GM20431 (cell line): ENCODE data around the gene BIRC2.

Source experiments
- in situ Hi-C: fragments of 300-500 bp; cut with MseI, MboI; formaldehyde crosslinking; loops from one replicate; pipeline ENCODE4 v1.15.0; 2020; ENCODE audit warnings: low sequenced_read_pairs; ENCODE audit not compliant: unreplicated experiment

Gene BIRC2

GRCh38 chr11:102393272-102393730 is 46.3 kb downstream of the BIRC2 start:
- in situ Hi-C loops = loop anchor here (25.0 kb wide), 1 partner anchor 94 kb away; no protein-coding TSS in a partner anchor

GRCh38 chr11:102395720-102396393 is 48.8 kb downstream of the BIRC2 start:
- in situ Hi-C loops = loop anchor here (25.0 kb wide), 1 partner anchor 91 kb away; no protein-coding TSS in a partner anchor

GRCh38 chr11:102396708-102397563 is 49.9 kb downstream of the BIRC2 start:
- in situ Hi-C loops = loop anchor here (25.0 kb wide), 1 partner anchor 90 kb away; no protein-coding TSS in a partner anchor

GRCh38 chr11:102398297-102398696 is 51.3 kb downstream of the BIRC2 start:
- in situ Hi-C loops = loop anchor here (25.0 kb wide), 1 partner anchor 89 kb away; no protein-coding TSS in a partner anchor

GRCh38 chr11:102399189-102399588 is 52.2 kb downstream of the BIRC2 start:
- in situ Hi-C loops = loop anchor here (25.0 kb wide), 1 partner anchor 88 kb away; no protein-coding TSS in a partner anchor

- in situ Hi-C loops = no loop called here
Measured at GRCh38 chr11:102400603-102401002, 53.6 kb downstream of the BIRC2 start.

GRCh38 chr11:102401905-102402304 is 54.9 kb downstream of the BIRC2 start:
- in situ Hi-C loops = no loop called here

- in situ Hi-C loops = no loop called here
Measured at GRCh38 chr11:102402548-102402947, 55.5 kb downstream of the BIRC2 start.

- in situ Hi-C loops = no loop called here
Measured at GRCh38 chr11:102405501-102405900, 58.5 kb downstream of the BIRC2 start.

- in situ Hi-C loops = no loop called here
Measured at GRCh38 chr11:102406099-102406498, 59.1 kb downstream of the BIRC2 start.

- in situ Hi-C loops = no loop called here
Measured at GRCh38 chr11:102407901-102408300, 60.9 kb downstream of the BIRC2 start.

- in situ Hi-C loops = no loop called here
Measured at GRCh38 chr11:102408339-102408738, 61.3 kb downstream of the BIRC2 start.

GRCh38 chr11:102410382-102410784 is 63.4 kb downstream of the BIRC2 start:
- in situ Hi-C loops = no loop called here

GRCh38 chr11:102411142-102411541 is 64.1 kb downstream of the BIRC2 start:
- in situ Hi-C loops = no loop called here

- in situ Hi-C loops = no loop called here
Measured at GRCh38 chr11:102413497-102413896, 66.5 kb downstream of the BIRC2 start.

GRCh38 chr11:102414559-102414958 is 67.5 kb downstream of the BIRC2 start:
- in situ Hi-C loops = no loop called here

GRCh38 chr11:102415304-102415916 is 68.4 kb downstream of the BIRC2 start:
- in situ Hi-C loops = no loop called here

GRCh38 chr11:102416976-102417375 is 70.0 kb downstream of the BIRC2 start:
- in situ Hi-C loops = no loop called here

- in situ Hi-C loops = no loop called here
Measured at GRCh38 chr11:102419181-102419580, 72.2 kb downstream of the BIRC2 start.

- in situ Hi-C loops = no loop called here
Measured at GRCh38 chr11:102420547-102420946, 73.5 kb downstream of the BIRC2 start.
